RWPE1 (cell line): Measurements from ENCODE around the gene PKP4.

Experiments
- CTCF ChIA-PET: fragments of 350-600 bp; sonication (Branson Sonifier 250); formaldehyde crosslinking; extraction: SDS; loops from one replicate; lab custom pipeline; 2021; lab: Yijun Ruan, JAX
- POLR2A ChIA-PET: fragments of 400-600 bp; formaldehyde crosslinking; extraction: SDS; loops from one replicate; lab custom pipeline; 2020; ENCODE audit warnings: antibody characterized with exemption; ENCODE audit not compliant: low non-redundant PET; lab: Yijun Ruan, JAX
- DNase-seq: peaks from one replicate; pipeline ENCODE4 v3.0.0; 2012; ENCODE audit warnings: low spot score
- H3K27ac ChIP-seq: fragments of 450-650 bp; 2 replicates; pipeline ENCODE4 v1.5.1; 2017
- TF ChIP-seq, protein P1 (sequence below): fragments of 450-650 bp; conservative IDR thresholded peaks from 2 replicates; pipeline ENCODE4 v1.5.1; 2017; ENCODE audit warnings: low read depth, mild to moderate bottlenecking

PKP4 gene

GRCh38 chr2:158529379-158530259 lies 72.9 kb downstream of the PKP4 start:
- POLR2A ChIA-PET, result no interaction called here
- CTCF ChIA-PET, result interaction anchor here (0.5 to 1.2 kb wide), 2 partner anchors 40 to 1871 kb away, joined by 3 to 4 read pairs; no protein-coding TSS in a partner anchor
- no peak for DNase-seq
- H3K27ac ChIP-seq, result no peak overlapping the region
- TF ChIP-seq, protein P1, sequence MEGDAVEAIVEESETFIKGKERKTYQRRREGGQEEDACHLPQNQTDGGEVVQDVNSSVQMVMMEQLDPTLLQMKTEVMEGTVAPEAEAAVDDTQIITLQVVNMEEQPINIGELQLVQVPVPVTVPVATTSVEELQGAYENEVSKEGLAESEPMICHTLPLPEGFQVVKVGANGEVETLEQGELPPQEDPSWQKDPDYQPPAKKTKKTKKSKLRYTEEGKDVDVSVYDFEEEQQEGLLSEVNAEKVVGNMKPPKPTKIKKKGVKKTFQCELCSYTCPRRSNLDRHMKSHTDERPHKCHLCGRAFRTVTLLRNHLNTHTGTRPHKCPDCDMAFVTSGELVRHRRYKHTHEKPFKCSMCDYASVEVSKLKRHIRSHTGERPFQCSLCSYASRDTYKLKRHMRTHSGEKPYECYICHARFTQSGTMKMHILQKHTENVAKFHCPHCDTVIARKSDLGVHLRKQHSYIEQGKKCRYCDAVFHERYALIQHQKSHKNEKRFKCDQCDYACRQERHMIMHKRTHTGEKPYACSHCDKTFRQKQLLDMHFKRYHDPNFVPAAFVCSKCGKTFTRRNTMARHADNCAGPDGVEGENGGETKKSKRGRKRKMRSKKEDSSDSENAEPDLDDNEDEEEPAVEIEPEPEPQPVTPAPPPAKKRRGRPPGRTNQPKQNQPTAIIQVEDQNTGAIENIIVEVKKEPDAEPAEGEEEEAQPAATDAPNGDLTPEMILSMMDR, result no peak

DNA sequence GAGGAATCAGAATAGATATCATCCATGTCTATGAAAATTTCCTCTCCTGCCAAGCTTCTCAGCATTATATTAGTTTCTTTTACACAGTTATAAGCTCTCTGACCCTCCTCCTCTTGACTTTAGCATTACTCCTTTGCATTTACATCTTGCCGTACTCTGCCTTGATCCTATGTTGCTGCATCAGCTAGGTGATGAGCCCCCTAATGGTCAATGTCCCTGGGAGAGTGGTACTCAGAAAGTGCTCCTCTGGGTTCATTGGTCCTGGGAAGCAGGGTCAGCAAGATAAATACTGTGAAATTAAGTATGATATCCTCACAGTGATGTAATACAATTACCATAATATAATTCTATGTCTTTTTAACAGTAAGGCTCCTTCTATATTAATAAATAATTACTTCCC lies 74.1 kb downstream of the PKP4 start:
- POLR2A ChIA-PET, result no interaction called here
- CTCF ChIA-PET, result interaction anchor here (0.6 kb wide), 1 partner anchor 26 kb away, joined by 5 read pairs; no protein-coding TSS in a partner anchor
- TF ChIP-seq, protein P1, result no peak

GRCh38 chr2:158533009-158533408 lies 76.3 kb downstream of the PKP4 start:
- no peak for DNase-seq
- ChIA-PET POLR2A (no interaction called here), CTCF (no interaction called here)
- TF ChIP-seq, protein P1, result no peak
- no peak overlapping the region for H3K27ac ChIP-seq

More for the DNA sequence above, 74.1 kb downstream of the PKP4 start:
- no peak for DNase-seq
- H3K27ac ChIP-seq, result no peak overlapping the region

- TF ChIP-seq, protein P1, result no peak
- ChIA-PET CTCF (interaction anchor here (0.6 to 0.7 kb wide), 2 partner anchors 24 to 1434 kb away, joined by 4 to 6 read pairs; no protein-coding TSS in a partner anchor), POLR2A (no interaction called here)
- H3K27ac ChIP-seq, result no peak overlapping the region
- DNase-seq, result peak; percentile 30
These were observed 82.6 kb downstream of the PKP4 start for GRCh38 chr2:158539176-158540005.

DNA sequence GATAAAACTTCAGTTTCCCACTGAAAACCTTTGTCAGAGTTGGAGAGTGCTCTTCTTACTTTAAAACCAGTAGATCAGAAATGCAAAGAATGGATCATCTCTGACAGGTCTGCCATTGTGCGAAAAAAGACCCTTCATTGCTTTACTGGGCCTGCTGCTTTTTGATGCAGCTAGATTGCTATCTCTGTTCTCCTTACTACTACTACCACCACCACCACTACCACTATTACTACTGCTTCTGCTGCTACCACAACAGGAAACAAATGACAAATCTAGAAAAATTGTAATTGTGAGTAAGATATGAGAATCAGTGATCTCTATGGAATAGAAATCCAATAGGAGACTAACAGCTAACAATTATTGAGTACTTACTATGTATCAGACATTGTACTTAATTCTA lies 85.8 kb downstream of the PKP4 start:
- ChIA-PET CTCF (no interaction called here), POLR2A (no interaction called here)
- no peak for DNase-seq
- TF ChIP-seq, protein P1, result no peak
- no peak overlapping the region for H3K27ac ChIP-seq

- ChIA-PET POLR2A (no interaction called here), CTCF (interaction anchor here (0.6 kb wide), 1 partner anchor 954 kb away, joined by 4 read pairs; no protein-coding TSS in a partner anchor)
- no peak overlapping the region for H3K27ac ChIP-seq
- DNase-seq, result no peak
- TF ChIP-seq, protein P1, result no peak
These were observed 87.2 kb downstream of the PKP4 start for GRCh38 chr2:158543957-158544356.
